Mononuclear cell (primary cell): ENCODE results near the gene ERF. TPM values are rescaled to one million over a fixed set of nuclear protein-coding genes. Genes with fewer than 3 reads are reported as not detected.

Experiments
- H3K27me3 ChIP-seq: 2 replicates; pipeline ENCODE4 v1.6.0; 2011; ENCODE audit warnings: low read length, control low read depth; ENCODE audit not compliant: insufficient read depth
- H3K4me1 ChIP-seq: 2 replicates; pipeline ENCODE4 v1.5.1; 2011; ENCODE audit warnings: mild to moderate bottlenecking, low read length, control low read depth; ENCODE audit not compliant: insufficient read depth
- H3K4me3 ChIP-seq: 2 replicates; pipeline ENCODE4 v1.5.1; 2011; ENCODE audit warnings: mild to moderate bottlenecking, low read length, moderate library complexity
- H3K9me3 ChIP-seq: 2 replicates; pipeline ENCODE4 v1.5.1; 2011; ENCODE audit warnings: low read depth, mild to moderate bottlenecking, control low read depth, low read length
- total RNA-seq: library from RNA; depleted of rRNA; stranded (reverse); fragments of >200 nt; gene quantifications from one replicate; pipeline ENCODE4 v1.2.3, GENCODE V29; 2012

ERF gene
- total RNA-seq, 1 donor: 35.2 TPM

DNA sequence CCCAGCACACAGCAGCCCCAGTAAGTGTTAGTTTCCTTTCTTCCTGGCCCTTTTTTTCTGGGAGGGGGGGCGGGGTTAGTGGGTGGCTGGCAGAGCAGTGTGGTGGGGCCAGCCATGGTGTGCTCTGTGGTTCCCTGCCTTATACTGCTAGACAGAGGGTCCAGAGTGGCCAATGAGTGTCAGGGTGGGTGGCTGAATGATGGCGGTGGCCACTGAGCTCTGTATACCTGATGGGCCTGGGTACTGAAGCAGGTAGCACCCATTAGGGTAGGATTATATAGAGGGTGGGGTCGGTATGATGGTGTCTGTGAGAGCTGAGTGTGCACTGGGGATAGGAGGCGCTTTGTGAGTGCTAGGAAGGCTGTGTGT lies 27.9 kb upstream of the ERF start:
- H3K9me3 ChIP-seq: no peaks in the 10 kb centered on the region
- H3K4me1 ChIP-seq: peaks cover 73% of the 10 kb centered on the region
- no peaks in the 10 kb centered on the region for H3K27me3 ChIP-seq
- H3K4me3 ChIP-seq: peak overlapping the region; percentile 49

DNA sequence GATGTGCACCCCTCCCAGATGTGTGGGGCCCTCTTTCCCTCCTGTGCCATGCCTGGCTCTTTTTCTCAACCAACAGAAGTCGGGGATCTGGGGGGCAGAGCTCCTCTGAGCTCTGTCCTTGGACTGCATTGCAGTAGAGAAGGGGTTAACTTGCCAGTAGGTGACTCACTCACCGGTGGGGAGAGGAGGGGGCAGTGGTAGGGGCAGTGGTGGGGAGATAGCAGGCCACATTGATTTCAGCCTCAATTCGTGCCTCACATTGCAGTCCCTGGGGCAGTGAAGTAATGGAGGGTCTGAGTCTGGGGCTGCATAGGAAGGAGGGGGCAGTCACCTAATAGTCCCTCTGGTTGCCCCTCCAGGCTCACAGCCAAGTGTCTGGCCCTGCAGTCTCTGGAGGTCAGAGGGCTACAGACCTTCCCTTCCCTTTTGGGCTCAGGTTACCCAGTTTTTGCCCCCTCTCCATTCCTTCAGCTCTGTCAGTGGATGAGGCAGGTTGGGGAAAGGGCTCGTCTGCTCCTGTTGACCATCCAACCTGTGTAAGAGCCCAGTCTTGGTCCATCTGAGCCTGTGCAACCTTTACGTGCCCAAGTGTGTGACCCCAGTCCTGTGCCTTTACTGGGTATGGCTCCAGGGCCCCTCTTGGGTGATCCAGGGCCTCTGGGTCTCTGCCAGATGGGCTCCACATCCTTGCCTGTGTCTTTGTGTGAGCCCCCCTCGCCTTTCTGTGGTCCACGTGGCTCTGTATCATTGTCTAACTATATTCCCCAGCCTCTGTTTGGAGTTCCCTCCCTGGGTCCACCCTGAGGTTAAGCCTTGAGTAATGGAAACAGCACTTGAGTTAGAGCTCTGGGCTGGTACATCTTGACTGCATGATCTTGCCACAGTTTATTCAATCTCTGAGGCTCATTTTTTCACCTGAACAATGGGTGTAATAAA lies 27.2 kb upstream of the ERF start:
- Histone ChIP-seq H3K4me1 (peaks cover 73% of the 10 kb centered on the region), H3K27me3 (no peaks in the 10 kb centered on the region), H3K9me3 (no peaks in the 10 kb centered on the region), H3K4me3 (no peak overlapping the region)

DNA sequence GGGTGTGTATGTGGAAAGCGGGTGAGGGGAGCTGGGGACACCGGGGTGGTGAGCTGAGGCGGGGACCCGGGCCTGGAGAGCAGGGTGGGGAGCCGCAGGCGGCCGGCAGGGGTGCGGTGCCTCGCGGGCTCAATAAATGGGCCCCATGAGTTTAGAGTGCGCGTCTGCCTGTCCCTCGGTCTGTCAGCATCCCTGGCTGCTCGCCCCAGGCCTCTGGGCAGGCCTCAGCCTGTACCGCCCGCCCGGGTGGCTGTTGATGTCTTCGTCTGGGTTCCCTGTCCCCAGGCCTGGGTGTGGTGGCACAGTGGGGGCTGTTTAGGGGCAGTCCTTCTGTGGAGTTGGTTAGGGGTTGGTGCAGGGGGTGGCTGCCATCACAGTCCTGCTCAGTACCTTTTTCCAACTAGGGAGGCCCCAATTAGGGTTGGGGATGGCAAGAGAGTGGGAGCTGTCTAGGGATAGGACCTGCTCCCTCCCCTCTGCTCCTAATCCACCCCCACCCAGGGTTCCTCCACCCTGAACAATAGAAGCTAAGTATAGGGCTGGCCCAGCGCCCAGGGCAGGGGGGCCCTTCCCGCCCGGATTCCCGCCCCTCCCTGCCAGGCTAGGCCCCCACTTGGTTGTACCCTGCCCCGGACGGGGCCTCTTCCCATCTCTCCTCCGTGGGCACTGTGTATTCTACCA lies 26.4 kb upstream of the ERF start:
- no peaks in the 10 kb centered on the region for H3K9me3 ChIP-seq
- H3K4me1 ChIP-seq: peaks cover 73% of the 10 kb centered on the region
- no peak overlapping the region for H3K4me3 ChIP-seq
- H3K27me3 ChIP-seq: no peaks in the 10 kb centered on the region

DNA sequence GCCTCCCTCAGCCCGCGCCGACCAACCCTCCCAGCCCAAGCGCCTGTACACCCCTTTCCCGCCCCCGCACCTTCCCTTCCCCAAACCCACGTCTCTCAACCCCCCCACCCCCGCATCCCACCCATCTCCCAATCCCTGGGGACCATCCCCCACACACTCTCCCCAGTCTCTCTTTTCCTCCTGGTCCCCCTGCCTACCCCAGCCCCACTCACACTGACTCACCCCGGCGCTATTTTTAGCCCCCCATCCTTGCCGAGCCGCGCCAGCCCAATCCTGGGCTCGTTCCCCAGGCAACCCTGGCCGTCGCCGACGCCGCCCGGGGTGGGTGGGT lies 25.9 kb upstream of the ERF start:
- H3K4me3 ChIP-seq: peak overlapping the region; percentile 81
- peaks cover 73% of the 10 kb centered on the region for H3K4me1 ChIP-seq
- H3K9me3 ChIP-seq: no peaks in the 10 kb centered on the region
- no peaks in the 10 kb centered on the region for H3K27me3 ChIP-seq

DNA sequence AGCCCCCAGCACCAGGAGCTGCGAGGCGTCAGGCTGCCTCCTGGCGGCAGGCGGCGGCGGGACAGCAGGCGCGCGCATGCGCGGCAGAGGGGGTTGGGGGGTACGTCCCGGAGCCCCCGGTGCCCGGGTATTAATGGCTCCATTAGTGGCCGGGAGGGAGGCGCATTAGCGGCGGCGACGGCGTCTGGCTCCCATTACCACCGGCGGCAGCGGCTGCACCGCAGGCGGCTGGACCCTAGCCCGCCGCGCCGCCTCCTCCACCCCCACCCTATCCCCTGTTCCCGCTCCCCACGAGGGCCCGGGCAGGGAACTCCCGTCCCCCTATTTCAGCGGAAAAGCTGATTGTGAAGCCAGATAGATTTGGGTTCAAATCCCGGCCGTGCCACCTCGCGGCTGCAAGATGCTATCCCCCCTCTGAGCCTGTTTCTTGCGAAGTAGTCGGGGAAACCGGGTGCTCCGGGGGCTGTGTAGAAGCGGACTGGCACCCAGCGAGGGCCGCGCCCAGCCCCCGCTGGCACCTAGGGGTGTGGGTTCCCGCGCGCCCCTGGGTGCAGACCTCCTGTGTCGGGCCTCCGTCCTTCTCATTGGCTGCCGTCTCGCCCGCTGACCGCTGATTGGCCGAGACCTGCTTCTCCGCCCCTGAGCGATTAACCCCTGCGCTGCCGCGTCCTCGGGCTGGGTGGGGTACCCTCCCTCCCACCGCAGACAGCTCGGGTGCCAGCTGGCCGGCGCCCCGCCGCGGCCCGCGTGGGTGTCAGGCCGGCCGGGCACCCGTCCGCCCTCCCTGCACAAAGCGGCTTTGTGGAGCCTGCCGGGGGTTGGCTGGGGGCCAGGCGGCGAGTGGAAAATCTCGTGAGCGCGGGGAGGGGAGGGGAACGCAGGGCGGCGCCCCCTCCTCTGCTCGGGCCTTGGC lies 25.2 kb upstream of the ERF start:
- Histone ChIP-seq H3K27me3 (no peaks in the 10 kb centered on the region), H3K9me3 (no peaks in the 10 kb centered on the region), H3K4me1 (peaks cover 72% of the 10 kb centered on the region), H3K4me3 (peak overlapping the region; percentile 81)

DNA sequence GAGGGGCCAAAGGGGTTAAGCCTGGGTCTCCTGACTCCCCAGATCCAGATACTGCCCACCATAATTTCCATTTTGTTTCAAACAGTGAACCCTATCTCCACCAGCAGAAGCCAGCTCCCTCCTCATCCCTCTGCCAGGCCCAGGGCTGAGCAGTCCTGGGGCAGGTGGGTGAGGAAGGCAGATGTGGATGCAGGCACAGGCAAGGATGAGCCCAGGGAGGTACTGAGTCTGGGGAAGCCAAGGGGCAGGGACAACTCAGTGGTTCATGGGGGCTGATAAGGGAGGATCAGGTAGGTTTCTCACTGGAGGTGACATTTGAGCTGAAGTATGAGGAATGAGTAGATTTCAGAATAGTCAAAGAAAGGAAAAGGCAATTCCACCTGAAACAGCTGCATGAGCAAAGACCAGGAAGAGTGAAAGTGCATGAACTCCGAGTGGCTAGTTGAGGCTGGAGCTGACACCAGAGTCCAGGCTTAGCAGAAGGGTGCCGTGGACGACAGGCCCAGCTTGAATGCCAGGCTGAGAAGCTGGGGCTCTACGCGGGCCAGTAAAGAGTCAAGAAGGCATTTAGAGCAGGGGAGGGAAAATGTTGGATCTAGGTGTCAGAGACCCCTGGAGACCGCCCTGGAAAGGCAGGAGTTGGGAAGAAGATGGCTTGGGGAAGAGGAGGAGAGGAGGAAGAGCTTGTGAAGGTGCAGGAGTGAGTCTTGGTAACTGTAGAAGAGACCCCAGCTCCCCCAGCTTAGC lies 24.4 kb upstream of the ERF start:
- Histone ChIP-seq H3K4me3 (peak overlapping the region; percentile 81), H3K9me3 (no peaks in the 10 kb centered on the region), H3K27me3 (no peaks in the 10 kb centered on the region), H3K4me1 (peaks cover 66% of the 10 kb centered on the region)

DNA sequence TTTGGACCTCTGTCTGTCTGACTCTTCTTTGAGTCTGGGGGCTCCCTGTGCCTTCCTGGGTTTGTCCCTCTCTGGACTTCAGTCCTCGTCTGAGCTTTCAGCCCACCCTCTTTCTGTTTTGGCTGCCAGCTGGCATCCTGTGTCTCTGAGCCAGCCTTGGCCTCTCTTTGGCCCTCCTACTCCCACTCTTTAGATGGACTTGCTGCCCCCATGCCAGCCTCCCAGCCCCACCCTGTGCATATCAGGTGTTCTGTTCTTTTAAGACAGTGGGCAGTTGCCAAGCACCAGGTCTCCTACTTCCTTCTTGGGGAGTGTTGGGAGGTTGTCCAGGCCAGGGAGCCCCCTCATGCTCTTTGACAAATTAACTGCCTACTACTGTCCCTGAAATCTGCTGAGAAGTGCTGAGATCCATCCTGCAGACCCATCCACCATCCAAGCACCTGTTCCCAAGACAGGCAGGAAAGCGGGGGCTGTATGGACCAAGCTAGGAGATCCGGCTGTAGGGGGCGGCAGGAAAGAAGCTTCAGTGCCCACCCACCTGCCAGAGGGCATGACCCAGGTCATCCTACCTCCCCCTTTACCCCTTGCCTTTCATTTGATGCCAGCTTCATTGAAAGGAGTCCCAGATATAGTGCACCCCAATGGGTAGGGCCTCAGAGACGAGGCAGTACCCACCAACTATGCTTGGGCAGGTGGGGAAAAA lies 23.7 kb upstream of the ERF start:
- Histone ChIP-seq H3K9me3 (no peaks in the 10 kb centered on the region), H3K4me1 (peaks cover 66% of the 10 kb centered on the region), H3K4me3 (no peak overlapping the region), H3K27me3 (no peaks in the 10 kb centered on the region)

DNA sequence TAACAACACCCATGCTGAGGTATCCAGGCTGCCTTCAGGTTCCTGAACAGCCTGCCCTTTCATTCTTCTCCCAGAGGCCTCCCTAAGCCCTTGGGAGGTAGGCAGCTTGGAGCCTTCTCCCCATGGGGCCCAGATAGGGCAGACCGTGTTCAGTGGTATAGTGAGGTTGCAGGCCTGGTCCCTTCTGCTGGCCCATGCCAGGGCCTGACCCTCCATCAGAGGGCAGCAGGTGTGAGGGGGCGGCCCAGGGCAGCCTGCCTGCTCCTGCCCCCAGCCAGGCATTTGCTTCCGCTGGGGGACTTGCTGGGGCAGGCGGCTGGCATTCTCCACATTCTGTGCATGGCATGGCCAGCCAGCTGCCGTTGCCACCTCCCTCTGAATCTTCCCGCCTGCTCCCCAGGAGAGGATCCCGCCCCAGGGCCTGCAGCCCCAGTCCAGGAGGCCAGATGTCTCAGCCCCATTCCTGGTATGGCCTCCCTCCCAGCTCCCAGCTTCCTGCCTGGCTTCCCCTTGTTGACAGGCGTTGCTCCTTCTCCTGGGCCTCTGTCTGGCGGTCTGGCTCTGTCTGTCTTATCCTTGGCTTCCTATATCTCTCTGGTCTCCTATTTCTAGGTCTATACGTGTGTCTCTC lies 23.0 kb upstream of the ERF start:
- Histone ChIP-seq H3K9me3 (no peaks in the 10 kb centered on the region), H3K4me1 (peaks cover 60% of the 10 kb centered on the region), H3K4me3 (no peak overlapping the region), H3K27me3 (no peaks in the 10 kb centered on the region)

DNA sequence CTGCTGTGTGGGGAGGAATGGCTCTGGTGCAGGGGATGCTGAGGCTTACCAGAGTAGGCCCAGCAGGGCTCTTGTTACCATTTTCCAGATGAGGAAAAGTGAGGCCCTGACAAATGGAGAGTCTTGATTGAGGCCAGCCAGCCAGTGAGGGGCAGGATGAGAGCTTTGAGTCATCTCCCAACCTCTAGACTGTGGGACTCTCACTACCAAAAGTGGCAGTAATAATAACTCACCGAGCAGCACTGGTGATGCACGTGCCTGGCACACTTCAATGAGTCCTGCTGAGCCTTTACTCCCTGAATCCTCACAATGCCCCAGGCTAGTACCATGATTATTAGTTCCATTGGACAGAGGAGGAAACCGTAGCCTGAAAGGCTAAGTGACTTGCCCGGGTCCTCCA lies 21.9 kb upstream of the ERF start:
- Histone ChIP-seq H3K27me3 (no peaks in the 10 kb centered on the region), H3K9me3 (no peaks in the 10 kb centered on the region), H3K4me1 (peaks cover 50% of the 10 kb centered on the region), H3K4me3 (no peak overlapping the region)

DNA sequence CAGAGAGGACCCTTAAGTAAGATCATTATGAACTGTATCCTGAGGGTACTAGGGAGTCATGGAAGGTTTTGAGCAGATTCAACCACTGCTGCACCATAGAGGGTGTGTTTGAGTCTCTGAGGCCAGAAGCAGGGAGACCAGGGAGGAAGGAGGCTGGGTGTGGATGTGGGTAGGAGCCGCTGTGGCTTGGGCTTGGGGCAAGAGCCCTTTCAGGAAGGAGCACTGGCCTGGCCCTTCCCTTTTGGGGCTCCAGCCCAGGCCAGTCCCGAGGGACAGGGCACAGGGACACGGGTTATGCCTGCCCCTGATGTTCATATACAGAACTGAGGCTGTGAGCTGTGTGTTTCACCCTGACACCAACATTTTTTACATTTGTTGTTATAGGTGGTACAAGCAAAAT lies 21.4 kb upstream of the ERF start:
- Histone ChIP-seq H3K27me3 (no peaks in the 10 kb centered on the region), H3K9me3 (no peaks in the 10 kb centered on the region), H3K4me3 (no peak overlapping the region), H3K4me1 (peaks cover 50% of the 10 kb centered on the region)

DNA sequence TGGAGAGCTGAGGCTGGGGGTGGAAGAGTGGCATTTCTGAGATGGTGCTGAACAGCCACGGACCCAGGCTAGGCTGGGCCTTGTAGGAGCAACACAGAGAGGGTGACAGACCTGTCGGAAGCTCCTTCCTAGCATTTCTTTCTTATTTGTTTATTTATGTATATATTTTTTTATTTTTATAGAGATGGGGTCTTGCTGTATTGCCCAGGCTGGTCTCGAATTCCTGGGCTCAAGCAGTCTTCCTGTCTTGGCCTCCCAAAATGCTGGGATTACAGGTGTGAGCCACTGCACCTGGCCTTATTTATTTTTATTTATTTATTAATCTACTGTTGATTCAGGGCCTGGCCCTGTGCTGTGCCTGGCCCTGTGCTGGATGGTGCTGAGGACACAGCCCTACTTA lies 20.6 kb upstream of the ERF start:
- Histone ChIP-seq H3K27me3 (no peaks in the 10 kb centered on the region), H3K9me3 (no peaks in the 10 kb centered on the region), H3K4me3 (no peak overlapping the region), H3K4me1 (peaks cover 54% of the 10 kb centered on the region)

DNA sequence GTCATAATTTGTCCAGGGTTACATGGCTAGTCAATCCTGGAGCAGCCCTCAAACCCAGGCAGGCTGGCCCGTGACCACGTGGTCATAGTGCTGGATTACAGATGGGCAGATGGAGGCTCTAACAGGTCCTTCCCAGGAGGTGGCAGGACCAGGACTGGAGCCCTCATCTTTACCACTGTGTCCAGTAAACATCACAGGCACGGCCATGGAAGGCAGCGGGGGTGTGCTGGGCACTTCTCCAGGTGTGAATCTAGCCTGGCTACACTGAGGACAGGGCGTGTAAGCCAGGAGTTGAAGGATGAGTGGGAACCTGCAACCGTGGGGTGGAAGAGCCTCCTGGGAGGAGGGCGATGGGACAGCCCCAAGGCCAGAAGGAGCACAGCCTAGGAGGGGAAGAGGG lies 20.2 kb upstream of the ERF start:
- Histone ChIP-seq H3K4me3 (no peak overlapping the region), H3K9me3 (no peaks in the 10 kb centered on the region), H3K4me1 (peaks cover 54% of the 10 kb centered on the region), H3K27me3 (no peaks in the 10 kb centered on the region)

DNA sequence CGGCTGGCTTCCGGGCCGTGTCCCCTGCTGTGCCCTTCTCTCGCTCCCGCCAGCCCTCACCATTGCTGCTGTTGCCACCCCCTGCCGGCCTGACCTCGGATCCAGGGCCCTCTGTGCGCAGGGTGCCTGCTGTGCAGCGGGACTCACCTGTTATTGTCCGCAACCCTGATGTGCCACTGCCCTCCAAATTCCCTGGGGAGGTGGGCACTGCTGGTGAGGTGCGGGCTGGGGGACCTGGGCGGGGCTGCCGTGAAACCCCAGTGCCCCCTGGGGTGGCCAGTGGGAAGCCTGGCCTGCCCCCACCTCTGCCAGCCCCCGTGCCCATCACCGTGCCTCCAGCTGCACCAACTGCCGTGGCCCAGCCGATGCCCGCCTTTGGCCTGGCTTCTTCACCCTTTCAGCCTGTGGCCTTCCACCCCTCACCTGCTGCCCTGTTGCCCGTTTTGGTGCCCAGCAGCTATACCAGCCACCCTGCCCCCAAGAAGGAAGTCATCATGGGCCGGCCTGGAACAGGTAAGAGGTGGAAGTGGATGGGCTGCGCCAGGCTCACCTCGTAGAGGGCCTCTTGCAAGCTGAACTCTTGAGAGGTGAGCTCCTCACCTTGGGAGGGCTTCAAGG lies 19.2 kb upstream of the ERF start:
- Histone ChIP-seq H3K4me1 (peaks cover 53% of the 10 kb centered on the region), H3K4me3 (no peak overlapping the region), H3K27me3 (no peaks in the 10 kb centered on the region), H3K9me3 (no peaks in the 10 kb centered on the region)
